ENCODE data around the gene OSTM1.

The OSTM1 gene

DNA sequence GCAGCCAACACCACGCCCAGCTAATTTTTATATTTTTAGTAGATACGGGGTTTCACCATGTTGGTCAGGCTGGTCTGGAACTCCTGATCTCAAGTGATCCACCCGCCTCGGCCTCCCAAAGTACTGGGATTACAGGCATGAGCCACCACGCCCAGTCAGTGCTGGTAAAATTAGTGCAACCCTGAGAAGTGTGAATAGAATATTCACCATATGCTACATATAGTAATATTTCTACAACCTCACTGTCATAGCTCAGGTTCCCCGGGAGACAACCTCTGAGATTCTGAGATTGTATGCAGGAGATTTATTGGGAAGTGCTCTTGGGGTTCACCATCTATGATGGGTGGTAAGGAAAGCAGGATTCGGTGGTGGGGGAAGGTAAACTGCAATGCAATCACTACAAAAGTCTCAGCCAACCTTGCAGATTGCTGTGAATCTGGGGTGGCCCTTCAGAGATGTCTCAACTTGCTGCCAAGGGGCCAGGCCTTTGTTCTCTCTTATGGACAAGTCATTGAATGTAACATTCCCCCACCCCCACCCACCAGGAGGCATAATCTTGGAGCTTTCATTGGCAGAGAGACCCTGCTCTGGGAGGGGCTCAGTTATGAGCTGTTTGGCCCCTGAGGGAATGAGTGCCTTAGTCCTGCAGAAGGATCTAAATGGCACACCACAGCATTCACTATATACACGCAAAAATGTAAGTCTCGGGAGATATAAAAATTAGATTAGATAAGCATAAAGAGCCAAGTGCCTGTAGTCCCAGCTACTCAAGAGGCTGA is 82.6 kb downstream of the OSTM1 start:
- Mint-ChIP-seq H3K9me3 (no peaks in the 10 kb centered on the region), H3K27ac (no peak overlapping the region), H3K36me3 (no peaks in the 10 kb centered on the region), H3K4me3 (no peak overlapping the region), H3K4me1 (peaks cover 9% of the 10 kb centered on the region), H3K27me3 (no peaks in the 10 kb centered on the region)
- no peak for DNase-seq (ENCODE audit: low spot score in 2 of 2)
- ATAC-seq (ENCODE audit: low read depth) = no peak

All from memory B cell (primary cell).